Measurements from ENCODE around the gene SPG11.
"Not testable (repeated sequence)": the region's sequence is repeated elsewhere in the genome, so short reads cannot be mapped to it uniquely, and the experiment has no call there.

Gene SPG11

GRCh38 chr15:44641651-44642050 is 21.8 kb downstream of the SPG11 start:
- POLR2A ChIA-PET, result no interaction called here
- no peak for DNase-seq (ENCODE audit: low read depth, low spot score)
- TF ChIP-seq, protein P1, sequence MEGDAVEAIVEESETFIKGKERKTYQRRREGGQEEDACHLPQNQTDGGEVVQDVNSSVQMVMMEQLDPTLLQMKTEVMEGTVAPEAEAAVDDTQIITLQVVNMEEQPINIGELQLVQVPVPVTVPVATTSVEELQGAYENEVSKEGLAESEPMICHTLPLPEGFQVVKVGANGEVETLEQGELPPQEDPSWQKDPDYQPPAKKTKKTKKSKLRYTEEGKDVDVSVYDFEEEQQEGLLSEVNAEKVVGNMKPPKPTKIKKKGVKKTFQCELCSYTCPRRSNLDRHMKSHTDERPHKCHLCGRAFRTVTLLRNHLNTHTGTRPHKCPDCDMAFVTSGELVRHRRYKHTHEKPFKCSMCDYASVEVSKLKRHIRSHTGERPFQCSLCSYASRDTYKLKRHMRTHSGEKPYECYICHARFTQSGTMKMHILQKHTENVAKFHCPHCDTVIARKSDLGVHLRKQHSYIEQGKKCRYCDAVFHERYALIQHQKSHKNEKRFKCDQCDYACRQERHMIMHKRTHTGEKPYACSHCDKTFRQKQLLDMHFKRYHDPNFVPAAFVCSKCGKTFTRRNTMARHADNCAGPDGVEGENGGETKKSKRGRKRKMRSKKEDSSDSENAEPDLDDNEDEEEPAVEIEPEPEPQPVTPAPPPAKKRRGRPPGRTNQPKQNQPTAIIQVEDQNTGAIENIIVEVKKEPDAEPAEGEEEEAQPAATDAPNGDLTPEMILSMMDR (IDR thresholded peaks at IDR 0.05; ENCODE audit: insufficient read depth, low read length, missing control alignments), result no peak
- H3K4me3 ChIP-seq (ENCODE audit: low read depth, low read length), result no peak overlapping the region
- CTCF ChIA-PET, result interaction anchor here (1.6 kb wide), 1 partner anchor 63 kb away, joined by 3 read pairs; no protein-coding TSS in a partner anchor

GRCh38 chr15:44636976-44637375 is 26.5 kb downstream of the SPG11 start:
- ChIA-PET CTCF (no interaction called here), POLR2A (no interaction called here)
- DNase-seq (ENCODE audit: low read depth, low spot score), result no peak
- TF ChIP-seq, protein P1 (IDR thresholded peaks at IDR 0.05; ENCODE audit: insufficient read depth, low read length, missing control alignments), result no peak
- H3K4me3 ChIP-seq (ENCODE audit: low read depth, low read length), result no peak overlapping the region

- TF ChIP-seq, protein P1 (IDR thresholded peaks at IDR 0.05; ENCODE audit: insufficient read depth, low read length, missing control alignments), result no peak
- ChIA-PET POLR2A (interaction anchor here (0.6 kb wide), 1 partner anchor 14 kb away, joined by 4 read pairs; no protein-coding TSS in a partner anchor), CTCF (interaction anchor here (0.6 to 2.5 kb wide), 5 partner anchors 19 to 105 kb away, joined by 3 to 8 read pairs (median 3); partner anchors contain the start of genes SPG11 and TRIM69)
- no peak overlapping the region for H3K4me3 ChIP-seq (ENCODE audit: low read depth, low read length)
- no peak for DNase-seq (ENCODE audit: low read depth, low spot score)
Observed at GRCh38 chr15:44633603-44634002, 29.9 kb downstream of the SPG11 start.

DNA sequence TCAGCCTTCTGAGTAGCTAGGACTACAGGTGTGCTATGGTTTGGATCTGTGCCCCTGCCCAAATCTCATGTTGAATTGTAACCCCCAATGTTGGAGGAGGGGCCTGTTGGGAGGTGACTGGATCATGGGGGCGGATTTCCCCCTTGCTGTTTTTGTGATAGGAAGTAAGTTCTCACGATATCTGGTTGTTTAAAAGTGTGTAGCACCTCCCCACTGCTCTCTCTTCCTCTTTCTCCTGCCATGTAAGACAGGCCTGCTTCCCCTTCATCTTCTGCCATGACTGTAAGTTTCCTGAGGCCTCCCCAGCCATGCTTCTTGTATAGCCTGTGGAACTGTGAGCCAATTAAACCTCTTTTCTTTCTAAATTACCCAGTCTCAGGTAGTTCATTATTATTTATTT is 38.2 kb downstream of the SPG11 start:
- CTCF ChIA-PET, result interaction anchor here (1.1 kb wide), 1 partner anchor 14 kb away, joined by 5 read pairs; no protein-coding TSS in a partner anchor
- DNase-seq (ENCODE audit: low read depth, low spot score); H3K4me3 ChIP-seq (ENCODE audit: low read depth, low read length); POLR2A ChIA-PET: not testable (repeated sequence)

- no peak for DNase-seq (ENCODE audit: low read depth, low spot score)
- CTCF ChIA-PET, result no interaction called here
- TF ChIP-seq, protein P1 (IDR thresholded peaks at IDR 0.05; ENCODE audit: insufficient read depth, low read length, missing control alignments), result no peak
- H3K4me3 ChIP-seq (ENCODE audit: low read depth, low read length), result no peak overlapping the region
- POLR2A ChIA-PET, result no interaction called here
Observed at GRCh38 chr15:44623178-44623577, 40.3 kb downstream of the SPG11 start.

- TF ChIP-seq, protein P1 (IDR thresholded peaks at IDR 0.05; ENCODE audit: insufficient read depth, low read length, missing control alignments), result no peak
- no peak overlapping the region for H3K4me3 ChIP-seq (ENCODE audit: low read depth, low read length)
- no peak for DNase-seq (ENCODE audit: low read depth, low spot score)
- POLR2A ChIA-PET, result interaction anchor here (0.6 kb wide), 1 partner anchor 14 kb away, joined by 4 read pairs; no protein-coding TSS in a partner anchor
- CTCF ChIA-PET, result interaction anchor here (1.1 to 1.7 kb wide), 2 partner anchors 9 to 11 kb away, joined by 5 read pairs; no protein-coding TSS in a partner anchor
Observed at GRCh38 chr15:44620081-44620480, 43.4 kb downstream of the SPG11 start.

GRCh38 chr15:44616974-44617373 is 46.5 kb downstream of the SPG11 start:
- no peak for DNase-seq (ENCODE audit: low read depth, low spot score)
- POLR2A ChIA-PET, result no interaction called here
- TF ChIP-seq, protein P1 (IDR thresholded peaks at IDR 0.05; ENCODE audit: insufficient read depth, low read length, missing control alignments), result no peak
- CTCF ChIA-PET, result interaction anchor here (0.8 to 1.0 kb wide), 2 partner anchors 9 to 25 kb away, joined by 4 read pairs; no protein-coding TSS in a partner anchor
- H3K4me3 ChIP-seq (ENCODE audit: low read depth, low read length), result no peak overlapping the region

Data from AG04449 (cell line).